IMR-90 (cell line): ENCODE results near the gene MYBPH.

Experiments used
- MAFK ChIP-seq: IDR thresholded peaks from 2 replicates; pipeline ENCODE4 v1.6.1; 2012; ENCODE audit warnings: low read depth, low read length, improper control_type of control experiment
- SMC3 ChIP-seq: fragments of 150-350 bp; IDR thresholded peaks from 2 replicates; pipeline ENCODE4 v1.6.1; 2016; ENCODE audit warnings: low read depth, mild to moderate bottlenecking, antibody characterized with exemption, low read length, moderate library complexity

GRCh38 chr1:203181586-203182386, 6.2 kb upstream of the MYBPH start:
- TF ChIP-seq MAFK (no peak), SMC3 (no peak)
